Measurements from ENCODE around the gene SELENOF. TPM values are rescaled to one million over a fixed set of nuclear protein-coding genes. Genes with fewer than 3 reads are reported as not detected.
"Not testable (repeated sequence)": the region's sequence is repeated elsewhere in the genome, so short reads cannot be mapped to it uniquely, and the experiment has no call there.

SELENOF gene
- total RNA-seq, 1 donor from 2014 or later, result 198 TPM

- Mint-ChIP-seq H3K9me3 (ENCODE audit: unreplicated experiment) (no peaks in the 10 kb centered on the region), H3K36me3 (ENCODE audit: unreplicated experiment) (peaks cover 7% of the 10 kb centered on the region), H3K27ac (ENCODE audit: unreplicated experiment) (no peak overlapping the region), H3K4me3 (ENCODE audit: unreplicated experiment) (no peak overlapping the region), H3K4me1 (ENCODE audit: unreplicated experiment) (peaks cover 5% of the 10 kb centered on the region), H3K27me3 (ENCODE audit: unreplicated experiment) (no peaks in the 10 kb centered on the region)
- no peak for DNase-seq (ENCODE audit: extremely low spot score, unreplicated experiment)
- no peak for TF ChIP-seq CTCF (IDR thresholded peaks at IDR 0.05)
Measured at GRCh38 chr1:86868477-86868876, 45.4 kb downstream of the SELENOF start.

GRCh38 chr1:86867278-86867677, 46.6 kb downstream of the SELENOF start:
- not testable (repeated sequence) for H3K36me3 Mint-ChIP-seq (ENCODE audit: unreplicated experiment); DNase-seq (ENCODE audit: extremely low spot score, unreplicated experiment); H3K9me3 Mint-ChIP-seq (ENCODE audit: unreplicated experiment); H3K4me3 Mint-ChIP-seq (ENCODE audit: unreplicated experiment); H3K27ac Mint-ChIP-seq (ENCODE audit: unreplicated experiment); H3K27me3 Mint-ChIP-seq (ENCODE audit: unreplicated experiment); H3K4me1 Mint-ChIP-seq (ENCODE audit: unreplicated experiment)

- Mint-ChIP-seq H3K27ac (ENCODE audit: unreplicated experiment) (no peak overlapping the region), H3K4me1 (ENCODE audit: unreplicated experiment) (peaks cover 5% of the 10 kb centered on the region)
Measured at GRCh38 chr1:86866665-86867064, 47.3 kb downstream of the SELENOF start.

GRCh38 chr1:86865973-86866637, 47.8 kb downstream of the SELENOF start:
- DNase-seq (ENCODE audit: extremely low spot score, unreplicated experiment), result no peak
- peaks cover 6% of the 10 kb centered on the region for H3K36me3 Mint-ChIP-seq (ENCODE audit: unreplicated experiment)
- H3K27ac Mint-ChIP-seq (ENCODE audit: unreplicated experiment), result no peak overlapping the region
- TF ChIP-seq CTCF (IDR thresholded peaks at IDR 0.05), result no peak
- peaks cover 5% of the 10 kb centered on the region for H3K4me1 Mint-ChIP-seq (ENCODE audit: unreplicated experiment)
- H3K4me3 Mint-ChIP-seq (ENCODE audit: unreplicated experiment), result no peak overlapping the region
- H3K9me3 Mint-ChIP-seq (ENCODE audit: unreplicated experiment), result no peaks in the 10 kb centered on the region
- no peaks in the 10 kb centered on the region for H3K27me3 Mint-ChIP-seq (ENCODE audit: unreplicated experiment)

More at GRCh38 chr1:86866665-86867064, 47.3 kb downstream of the SELENOF start:
- Mint-ChIP-seq H3K9me3 (ENCODE audit: unreplicated experiment) (no peaks in the 10 kb centered on the region), H3K4me3 (ENCODE audit: unreplicated experiment) (no peak overlapping the region), H3K27me3 (ENCODE audit: unreplicated experiment) (no peaks in the 10 kb centered on the region), H3K36me3 (ENCODE audit: unreplicated experiment) (peaks cover 6% of the 10 kb centered on the region)
- DNase-seq (ENCODE audit: extremely low spot score, unreplicated experiment), result no peak
- TF ChIP-seq CTCF (IDR thresholded peaks at IDR 0.05), result no peak

- DNase-seq (ENCODE audit: extremely low spot score, unreplicated experiment), result no peak
- Mint-ChIP-seq H3K27ac (ENCODE audit: unreplicated experiment) (no peak overlapping the region), H3K36me3 (ENCODE audit: unreplicated experiment) (peaks cover 15% of the 10 kb centered on the region), H3K4me3 (ENCODE audit: unreplicated experiment) (no peak overlapping the region), H3K9me3 (ENCODE audit: unreplicated experiment) (no peaks in the 10 kb centered on the region), H3K4me1 (ENCODE audit: unreplicated experiment) (no peaks in the 10 kb centered on the region), H3K27me3 (ENCODE audit: unreplicated experiment) (no peaks in the 10 kb centered on the region)
- TF ChIP-seq CTCF (IDR thresholded peaks at IDR 0.05), result no peak
Measured at GRCh38 chr1:86862920-86863319, 51.0 kb downstream of the SELENOF start.
